Measurements from ENCODE around the gene HDDC3.

GRCh38 chr15:90910441-90911301 lies 21.7 kb downstream of the HDDC3 start:
- TF ChIP-seq POLR2AphosphoS5 (IDR thresholded peaks at IDR 0.05; ENCODE audit: low read depth, low read length) (no peak), CTCF (IDR thresholded peaks at IDR 0.05) (no peak), SIN3A (IDR thresholded peaks at IDR 0.05; ENCODE audit: borderline replicate concordance, insufficient read depth, low read depth, low read length) (no peak), REST (IDR thresholded peaks at IDR 0.05; ENCODE audit: insufficient read depth in 1 of 2, low read depth in 2 of 2, low read length in 1 of 2) (no peak)
